H9 (cell line): ENCODE measurements around the gene CCDC93. TPM values are rescaled to one million over a fixed set of nuclear protein-coding genes. Genes with fewer than 3 reads are reported as not detected.

Experiments used
- DNase-seq: peaks from one replicate; pipeline ENCODE4 v3.0.0-alpha.2; 2017
- H2AFZ ChIP-seq: one replicate; pipeline ENCODE4 v1.6.1; 2013; ENCODE audit warnings: mild to moderate bottlenecking, low read length, control low read depth, moderate library complexity
- H2AK5ac ChIP-seq: 2 replicates; pipeline ENCODE4 v1.6.1; 2013; ENCODE audit warnings: low read length, control low read depth, mixed read lengths; ENCODE audit not compliant: insufficient read length
- H2BK120ac ChIP-seq: one replicate; pipeline ENCODE4 v1.6.1; 2013; ENCODE audit warnings: low read depth, mild to moderate bottlenecking, low read length, control low read depth, inconsistent platforms; ENCODE audit not compliant: poor library complexity, severe bottlenecking
- H2BK12ac ChIP-seq: 2 replicates; pipeline ENCODE4 v1.6.1; 2013; ENCODE audit warnings: low read length, control low read depth, mixed read lengths, low read depth; ENCODE audit not compliant: insufficient read length
- H2BK15ac ChIP-seq: 2 replicates; pipeline ENCODE4 v1.6.1; 2013; ENCODE audit warnings: low read depth, low read length, control low read depth
- H2BK20ac ChIP-seq: one replicate; pipeline ENCODE4 v1.6.1; 2013; ENCODE audit warnings: low read depth, mild to moderate bottlenecking, low read length, control low read depth, inconsistent platforms; ENCODE audit not compliant: poor library complexity, severe bottlenecking
- H2BK5ac ChIP-seq: 2 replicates; pipeline ENCODE4 v1.6.1; 2013; ENCODE audit warnings: low read length, control low read depth, mixed read lengths; ENCODE audit not compliant: insufficient read length
- H3K14ac ChIP-seq: 2 replicates; pipeline ENCODE4 v1.6.1; 2013; ENCODE audit warnings: low read length, control low read depth; ENCODE audit not compliant: insufficient read depth
- H3K18ac ChIP-seq: 2 replicates; pipeline ENCODE4 v1.6.1; 2013; ENCODE audit warnings: low read depth, mild to moderate bottlenecking, mixed read lengths, low read length, control low read depth; ENCODE audit not compliant: insufficient read length
- H3K23ac ChIP-seq: 2 replicates; pipeline ENCODE4 v1.6.1; 2013; ENCODE audit warnings: low read length, control low read depth, mixed read lengths, low read depth; ENCODE audit not compliant: insufficient read length
- H3K23me2 ChIP-seq: 2 replicates; pipeline ENCODE4 v1.6.1; 2013; ENCODE audit warnings: low read depth, mild to moderate bottlenecking, mixed read lengths, low read length, control low read depth; ENCODE audit not compliant: insufficient read length, poor library complexity, severe bottlenecking
- H3K27ac ChIP-seq: 2 replicates; pipeline ENCODE4 v1.5.1; 2013; ENCODE audit warnings: low read length, control low read depth, mixed read lengths, low read depth; ENCODE audit not compliant: insufficient read length
- H3K27me3 ChIP-seq: 2 replicates; pipeline ENCODE4 v1.6.1; 2013; ENCODE audit warnings: low read length, control low read depth, inconsistent platforms; ENCODE audit not compliant: insufficient read depth
- H3K4ac ChIP-seq: 2 replicates; pipeline ENCODE4 v1.6.1; 2013; ENCODE audit warnings: low read depth, mild to moderate bottlenecking, control low read depth, inconsistent platforms, low read length, moderate library complexity
- H3K4me1 ChIP-seq: 2 replicates; pipeline ENCODE4 v1.6.1; 2013; ENCODE audit warnings: low read length, control low read depth, inconsistent platforms; ENCODE audit not compliant: insufficient read depth
- H3K4me2 ChIP-seq: 2 replicates; pipeline ENCODE4 v1.6.1; 2013; ENCODE audit warnings: low read length, control low read depth, mixed read lengths; ENCODE audit not compliant: insufficient read length, insufficient read depth
- H3K56ac ChIP-seq: 2 replicates; pipeline ENCODE4 v1.6.1; 2013; ENCODE audit warnings: low read depth, mild to moderate bottlenecking, mixed read lengths, low read length, control low read depth; ENCODE audit not compliant: insufficient read length
- H3K79me1 ChIP-seq: 2 replicates; pipeline ENCODE4 v1.6.1; 2013; ENCODE audit warnings: low read depth, mild to moderate bottlenecking, moderate library complexity, low read length, control low read depth, inconsistent platforms; ENCODE audit not compliant: insufficient read depth, poor library complexity, severe bottlenecking
- H3K79me2 ChIP-seq: 2 replicates; pipeline ENCODE4 v1.6.1; 2013; ENCODE audit warnings: low read length, control low read depth, inconsistent platforms; ENCODE audit not compliant: insufficient read depth
- H3K9ac ChIP-seq: 2 replicates; pipeline ENCODE4 v1.6.1; 2013; ENCODE audit warnings: low read length, control low read depth, mixed read lengths; ENCODE audit not compliant: insufficient read length; ENCODE audit errors: extremely low read depth
- H3K9me3 ChIP-seq: one replicate; pipeline ENCODE4 v1.6.1; 2013; ENCODE audit warnings: low read depth, low read length, inconsistent platforms; ENCODE audit not compliant: control insufficient read depth
- H3T11ph ChIP-seq: one replicate; pipeline ENCODE4 v1.6.1; 2013; ENCODE audit warnings: mild to moderate bottlenecking, low read length, control low read depth, inconsistent platforms
- H4K20me1 ChIP-seq: one replicate; pipeline ENCODE4 v1.6.1; 2013; ENCODE audit not compliant: control insufficient read depth, insufficient read length, insufficient read depth
- H4K5ac ChIP-seq: 2 replicates; pipeline ENCODE4 v1.6.1; 2013; ENCODE audit warnings: low read depth, mild to moderate bottlenecking, mixed read lengths, low read length, control low read depth; ENCODE audit not compliant: insufficient read length
- H4K8ac ChIP-seq: replicated peaks from 2 replicates; pipeline ENCODE4 v1.6.1; 2013; ENCODE audit warnings: low read length, control low read depth, mixed read lengths, low read depth; ENCODE audit not compliant: insufficient read length
- H4K91ac ChIP-seq: 2 replicates; pipeline ENCODE4 v1.6.1; 2013; ENCODE audit warnings: low read depth, mild to moderate bottlenecking, moderate library complexity, mixed read lengths, low read length, control low read depth; ENCODE audit not compliant: insufficient read length
- H3K27ac Mint-ChIP-seq, 3 experiments: 2 replicates in 2 of 3; 3 replicates in 1 of 3; pipeline ENCODE4 v1.8.0; 2020 to 2021; ENCODE audit warnings: mixed read lengths in 3 of 3, mild to moderate bottlenecking in 1 of 3, moderate library complexity in 1 of 3
- H3K27me3 Mint-ChIP-seq: 2 replicates; pipeline ENCODE4 v1.8.0; 2021; ENCODE audit warnings: low read depth, mild to moderate bottlenecking, moderate library complexity, mixed read lengths
- H3K36me3 Mint-ChIP-seq, 3 experiments: 2 replicates in 2 of 3; 3 replicates in 1 of 3; pipeline ENCODE4 v1.8.0; 2020 to 2021; ENCODE audit warnings: low read depth in 3 of 3, mixed read lengths in 3 of 3; ENCODE audit not compliant: insufficient read depth in 1 of 3
- H3K4me1 Mint-ChIP-seq, 2 experiments: 2 replicates each; pipeline ENCODE4 v1.8.0; 2020; ENCODE audit warnings: mixed read lengths in 2 of 2
- H3K4me3 Mint-ChIP-seq, 2 experiments: 2 replicates in 1 of 2; 3 replicates in 1 of 2; pipeline ENCODE4 v1.8.0; 2020 to 2021; ENCODE audit warnings: mild to moderate bottlenecking in 2 of 2, mixed read lengths in 2 of 2, moderate library complexity in 1 of 2
- H3K9me3 Mint-ChIP-seq, 2 experiments: 2 replicates in 1 of 2; 3 replicates in 1 of 2; pipeline ENCODE4 v1.8.0; 2020; ENCODE audit warnings: mild to moderate bottlenecking in 2 of 2, mixed read lengths in 2 of 2, moderate library complexity in 1 of 2
- WGBS: extraction: QIAGEN DNeasy Blood & Tissue Kit; methylation state at CpG from one replicate; pipeline ENCODE4 v1.1.7; 2013; ENCODE audit warnings: missing lambda C conversion rate, low lambda C conversion rate, mixed read lengths; ENCODE audit not compliant: insufficient read length; ENCODE audit errors: extremely low coverage; 5-methylcytosine and 5-hydroxymethylcytosine counted together
- total RNA-seq: library from RNA; stranded (reverse); gene quantifications from 2 replicates; pipeline ENCODE4 v1.2.1, GENCODE V29; 2021
- TF ChIP-seq, protein P1 (sequence below): fragments of 200-600 bp; sonication (generic); conservative IDR thresholded peaks from 3 replicates; pipeline ENCODE4 v1.8.0; 2021; ENCODE audit warnings: antibody characterized with exemption, mild to moderate bottlenecking

CCDC93 gene
- total RNA-seq, 1 experiment from 2014 or later, result 16.4 TPM

DNA sequence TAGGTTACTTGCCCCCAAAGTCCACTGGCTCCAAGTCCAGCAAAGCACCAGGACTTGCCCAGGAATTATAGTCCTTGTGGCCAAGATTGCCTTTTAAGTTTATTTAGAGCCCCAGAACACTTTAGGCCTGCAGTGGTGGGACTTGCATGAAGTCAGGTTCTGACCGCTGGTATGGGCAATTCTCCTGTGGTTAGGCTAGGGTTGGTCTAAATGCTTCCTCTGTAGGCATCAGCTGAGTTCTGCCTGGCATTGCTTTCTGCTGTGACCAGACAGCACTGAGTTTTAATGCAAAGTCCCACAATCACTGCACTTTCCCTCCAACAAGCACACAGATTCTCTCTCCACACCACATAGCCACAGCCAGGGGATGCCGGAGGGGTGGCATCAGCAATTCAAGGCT lies 134.9 kb downstream of the CCDC93 start:
- H3K23ac ChIP-seq, result no peak overlapping the region
- TF ChIP-seq, protein P1, sequence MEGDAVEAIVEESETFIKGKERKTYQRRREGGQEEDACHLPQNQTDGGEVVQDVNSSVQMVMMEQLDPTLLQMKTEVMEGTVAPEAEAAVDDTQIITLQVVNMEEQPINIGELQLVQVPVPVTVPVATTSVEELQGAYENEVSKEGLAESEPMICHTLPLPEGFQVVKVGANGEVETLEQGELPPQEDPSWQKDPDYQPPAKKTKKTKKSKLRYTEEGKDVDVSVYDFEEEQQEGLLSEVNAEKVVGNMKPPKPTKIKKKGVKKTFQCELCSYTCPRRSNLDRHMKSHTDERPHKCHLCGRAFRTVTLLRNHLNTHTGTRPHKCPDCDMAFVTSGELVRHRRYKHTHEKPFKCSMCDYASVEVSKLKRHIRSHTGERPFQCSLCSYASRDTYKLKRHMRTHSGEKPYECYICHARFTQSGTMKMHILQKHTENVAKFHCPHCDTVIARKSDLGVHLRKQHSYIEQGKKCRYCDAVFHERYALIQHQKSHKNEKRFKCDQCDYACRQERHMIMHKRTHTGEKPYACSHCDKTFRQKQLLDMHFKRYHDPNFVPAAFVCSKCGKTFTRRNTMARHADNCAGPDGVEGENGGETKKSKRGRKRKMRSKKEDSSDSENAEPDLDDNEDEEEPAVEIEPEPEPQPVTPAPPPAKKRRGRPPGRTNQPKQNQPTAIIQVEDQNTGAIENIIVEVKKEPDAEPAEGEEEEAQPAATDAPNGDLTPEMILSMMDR, result no peak
- H3K9me3 ChIP-seq, result no peaks in the 10 kb centered on the region
- no peak overlapping the region for H4K91ac ChIP-seq
- no peaks in the 10 kb centered on the region for H3K4me1 ChIP-seq
- Mint-ChIP-seq H3K4me1 (no peaks in the 10 kb centered on the region), H3K9me3 (peaks cover 15 to 20% of the 10 kb centered on the region in 2 experiments), H3K4me3 (no peak overlapping the region), H3K27ac (no peak overlapping the region), H3K27me3 (peaks cover 23% of the 10 kb centered on the region), H3K36me3 (peaks cover 5 to 6% (median 5%) of the 10 kb centered on the region in 3 experiments; a peak in 3 of 7 replicates)
- H3K14ac ChIP-seq, result no peak overlapping the region
- no peak overlapping the region for H3T11ph ChIP-seq
- H4K8ac ChIP-seq, result no peak overlapping the region
- WGBS, result no CpG with 5 or more reads among the region's 2 CpGs
- H2BK5ac ChIP-seq, result no peak overlapping the region
- no peaks in the 10 kb centered on the region for H4K20me1 ChIP-seq
- H3K27me3 ChIP-seq, result no peaks in the 10 kb centered on the region
- H4K5ac ChIP-seq, result no peak overlapping the region
- H2BK120ac ChIP-seq, result no peak overlapping the region
- H3K79me2 ChIP-seq, result no peaks in the 10 kb centered on the region
- no peak overlapping the region for H2BK12ac ChIP-seq
- H3K56ac ChIP-seq, result no peak overlapping the region
- no peak overlapping the region for H3K4ac ChIP-seq
- H3K23me2 ChIP-seq, result no peaks in the 10 kb centered on the region
- H2BK15ac ChIP-seq, result no peak overlapping the region
- H3K79me1 ChIP-seq, result no peaks in the 10 kb centered on the region
- no peak overlapping the region for H3K27ac ChIP-seq
- H2BK20ac ChIP-seq, result no peak overlapping the region
- DNase-seq, result no peak
- H2AFZ ChIP-seq, result no peak overlapping the region
- H3K9ac ChIP-seq, result no peak overlapping the region
- H3K18ac ChIP-seq, result no peak overlapping the region
- no peak overlapping the region for H2AK5ac ChIP-seq
- no peak overlapping the region for H3K4me2 ChIP-seq
